A549 (cell line): ENCODE data around the gene ZBED1. TPM values are rescaled to one million over a fixed set of nuclear protein-coding genes. Genes with fewer than 3 reads are reported as not detected.

Experiments used
- ATAC-seq, 2 experiments: fragments of 200-7000 bp in 1 of 2; fragments of >200 bp in 1 of 2; cut with Nextera tagmentation in 1 of 2; cut with Tn5 transposase in 1 of 2; 3 replicates each; pipeline versions ENCODE4 v1.8.0 to v1.9.1; 2018 to 2020; ENCODE audit warnings: mild to moderate bottlenecking in 1 of 2, moderate library complexity in 1 of 2
- CTCF ChIA-PET: fragments of 300-600 bp; sonication (Branson Sonifier 250); formaldehyde crosslinking; extraction: SDS; loops from one replicate; lab custom pipeline; 2021; ENCODE audit warnings: antibody characterized with exemption, inconsistent platforms; lab: Yijun Ruan, JAX
- POLR2A ChIA-PET: fragments of 350-600 bp; formaldehyde crosslinking; extraction: SDS; loops from one replicate; lab custom pipeline; 2021; ENCODE audit warnings: antibody characterized with exemption, inconsistent platforms; lab: Yijun Ruan, JAX
- DNase-seq, 2 experiments: peaks; one replicate each; pipeline versions ENCODE4 v3.0.0 to v3.0.0-alpha.2; 2011 to 2016; ENCODE audit warnings: low read depth in 1 of 2, low spot score in 1 of 2
- FAIRE-seq: peaks from 2 replicates; lab custom pipeline; 2011; peaks lifted over from hg19 to GRCh38; lab: Jason Lieb, UNC
- H3K27ac ChIP-seq, 2 experiments: fragments of >200 bp; sonication (Bioruptor Twin); formaldehyde crosslinking; 3 replicates each; pipeline ENCODE4 v1.5.1; 2016 to 2017
- H3K4me1 ChIP-seq: fragments of >200 bp; sonication (Bioruptor Twin); formaldehyde crosslinking; 3 replicates; pipeline ENCODE4 v1.6.1; 2016
- H3K4me2 ChIP-seq: fragments of >200 bp; sonication (Bioruptor Twin); formaldehyde crosslinking; 3 replicates; pipeline ENCODE4 v1.6.1; 2016
- H3K4me3 ChIP-seq: fragments of >200 bp; sonication (Bioruptor Twin); formaldehyde crosslinking; 3 replicates; pipeline ENCODE4 v1.5.1; 2016
- H3K9me3 ChIP-seq: fragments of >200 bp; sonication (Bioruptor Twin); formaldehyde crosslinking; 3 replicates; pipeline ENCODE4 v1.6.1; 2016
- ATOH8 ChIP-seq: fragments of 250-450 bp; sonication (Bioruptor Pico); IDR thresholded peaks from 2 replicates; pipeline ENCODE4 v1.5.0; 2020; ENCODE audit warnings: low read depth, mild to moderate bottlenecking, moderate library complexity
- CBX2 ChIP-seq: fragments of 200-600 bp; sonication (generic); IDR thresholded peaks from 2 replicates; pipeline ENCODE4 v1.6.1; 2016; ENCODE audit warnings: low read depth, mild to moderate bottlenecking, borderline replicate concordance
- CHD2 ChIP-seq: fragments of 150-350 bp; IDR thresholded peaks from 2 replicates; pipeline ENCODE4 v1.6.1; 2014; ENCODE audit warnings: low read length; ENCODE audit not compliant: partially characterized antibody
- CHD4 ChIP-seq: fragments of 200-600 bp; sonication (generic); IDR thresholded peaks from 2 replicates; pipeline ENCODE4 v1.6.1; 2016; ENCODE audit warnings: antibody characterized with exemption, mild to moderate bottlenecking, borderline replicate concordance
- E2F6 ChIP-seq: IDR thresholded peaks from 2 replicates; pipeline ENCODE4 v1.6.1; 2012; ENCODE audit warnings: low read depth, borderline replicate concordance
- EHF ChIP-seq: fragments of 250-450 bp; sonication (Bioruptor Pico); IDR thresholded peaks from 2 replicates; pipeline ENCODE4 v1.5.0; 2020; ENCODE audit warnings: mild to moderate bottlenecking
- EHMT2 ChIP-seq: fragments of 200-600 bp; sonication (generic); IDR thresholded peaks from 2 replicates; pipeline ENCODE4 v1.6.1; 2016; ENCODE audit warnings: antibody characterized with exemption, low read depth, mild to moderate bottlenecking, moderate library complexity
- FOSL2 ChIP-seq, 2 experiments: fragments of 450-650 bp in 1 of 2; fragments of >200 bp in 1 of 2; sonication (Bioruptor Twin) in 1 of 2; formaldehyde crosslinking; IDR thresholded peaks; 2 replicates each; pipeline versions ENCODE4 v1.5.0 to v1.6.1; 2016 to 2020; ENCODE audit warnings: mild to moderate bottlenecking in 1 of 2, moderate library complexity in 1 of 2
- GATA3 ChIP-seq: IDR thresholded peaks from 2 replicates; pipeline ENCODE4 v1.6.1; 2012; ENCODE audit warnings: borderline replicate concordance
- HOXB13 ChIP-seq: fragments of 250-450 bp; sonication (Bioruptor Pico); IDR thresholded peaks from 2 replicates; pipeline ENCODE4 v1.5.0; 2020; ENCODE audit warnings: low read depth, mild to moderate bottlenecking, moderate library complexity
- KDM5A ChIP-seq: fragments of 200-600 bp; sonication (generic); IDR thresholded peaks from 2 replicates; pipeline ENCODE4 v1.6.1; 2016; ENCODE audit warnings: antibody characterized with exemption, mild to moderate bottlenecking
- MAFK ChIP-seq: fragments of 450-650 bp; IDR thresholded peaks from 2 replicates; pipeline ENCODE4 v1.6.1; 2014; ENCODE audit not compliant: partially characterized antibody
- MAZ ChIP-seq: fragments of 150-350 bp; IDR thresholded peaks from 2 replicates; pipeline ENCODE4 v1.6.1; 2014; ENCODE audit warnings: antibody characterized with exemption, low read depth, low read length, borderline replicate concordance
- NPAS2 ChIP-seq: fragments of 250-450 bp; sonication (Bioruptor Pico); IDR thresholded peaks from 2 replicates; pipeline ENCODE4 v1.8.0; 2022; ENCODE audit warnings: mild to moderate bottlenecking, moderate library complexity, borderline replicate concordance
- SMC3 ChIP-seq: fragments of >200 bp; sonication (Bioruptor Twin); formaldehyde crosslinking; IDR thresholded peaks from 3 replicates; pipeline ENCODE4 v1.6.1; 2018; ENCODE audit warnings: inconsistent platforms
- SREBF2 ChIP-seq: fragments of 450-650 bp; IDR thresholded peaks from 2 replicates; pipeline ENCODE4 v1.6.1; 2014; ENCODE audit warnings: mild to moderate bottlenecking, moderate library complexity
- TFCP2L1 ChIP-seq: fragments of 250-450 bp; sonication (Bioruptor Pico); IDR thresholded peaks from 2 replicates; pipeline ENCODE4 v1.5.0; 2021; ENCODE audit warnings: mild to moderate bottlenecking
- TP53 ChIP-seq: fragments of 250-450 bp; sonication (Bioruptor Pico); IDR thresholded peaks from 2 replicates; pipeline ENCODE4 v1.5.0; 2021; ENCODE audit warnings: mild to moderate bottlenecking, moderate library complexity
- ZFP36 ChIP-seq: fragments of 450-650 bp; IDR thresholded peaks from 2 replicates; pipeline ENCODE4 v1.6.1; 2014; ENCODE audit warnings: borderline replicate concordance; ENCODE audit not compliant: partially characterized antibody
- ZNF302 ChIP-seq: fragments of 250-450 bp; sonication (Bioruptor Pico); IDR thresholded peaks from 2 replicates; pipeline ENCODE4 v1.9.0; 2021; ENCODE audit warnings: inconsistent platforms, mild to moderate bottlenecking, moderate library complexity
- WGBS: methylation state at CpG from one replicate; pipeline ENCODE4 v1.1.6; 2017; ENCODE audit errors: missing lambda C conversion rate; 5-methylcytosine and 5-hydroxymethylcytosine counted together
- polyA plus RNA-seq, 4 experiments: library from polyadenylated mRNA; depleted of rRNA in 3 of 4; stranded (reverse); fragments of >200 nt; fragmentation: RNase III in 1 of 4; extraction: RNeasy Plus Mini Kit Qiagen cat#74134 plus additional on column Dnase treatment in 1 of 4; gene quantifications; 2 replicates in 3 of 4; 3 replicates in 1 of 4; pipeline ENCODE4 v1.2.3, GENCODE V29; 2011 to 2017
- TF ChIP-seq, protein P1 (sequence below): fragments of 150-350 bp; IDR thresholded peaks from 2 replicates; pipeline ENCODE4 v1.6.1; 2014; ENCODE audit warnings: low read depth, mild to moderate bottlenecking, low read length

Gene ZBED1
- polyA plus RNA-seq, 2 of the 4 experiments (the other 2 are of a cell fraction): 19.7 to 21.9 TPM

- TF ChIP-seq ATOH8 (CRISPR knock-in tag) (no peak), FOSL2 (IDR thresholded peaks at IDR 0.05) (no peak), FOSL2 (CRISPR knock-in tag; IDR thresholded peaks at IDR 0.05) (no peak), HOXB13 (no peak), GATA3 (no peak)
These were observed 13.4 kb upstream of the ZBED1 start (continued) for GRCh38 chrX:2514131-2514530.

DNA sequence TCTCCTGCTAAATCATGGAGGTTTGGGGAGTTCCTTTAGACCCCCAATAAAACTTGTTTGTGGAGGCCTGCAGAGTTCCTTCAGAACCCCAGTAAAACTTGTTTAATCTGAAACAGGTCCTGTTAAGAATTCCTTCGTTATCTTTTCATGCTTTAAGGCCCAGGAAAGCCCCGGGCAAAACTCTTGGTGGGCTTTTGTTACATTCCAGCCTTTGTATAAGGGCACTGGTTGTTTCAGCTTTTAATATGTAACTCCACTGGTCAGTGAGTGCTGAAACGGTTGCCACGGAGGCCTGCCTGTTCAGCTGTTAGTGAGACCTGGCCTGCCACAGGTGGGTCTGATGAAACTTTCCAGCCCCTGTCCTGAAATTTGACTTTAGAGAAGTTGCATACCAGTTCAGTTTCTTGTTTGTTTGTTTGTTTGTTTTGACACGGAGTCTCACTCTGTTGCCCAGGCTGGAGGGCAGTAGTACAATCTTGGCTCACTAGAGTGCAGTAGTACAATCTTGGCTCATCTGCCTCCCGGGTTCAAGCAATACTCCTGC is 12.4 kb upstream of the ZBED1 start:
- no peak overlapping the region for H3K27ac ChIP-seq
- whole genome bisulfite sequencing: 59% methylated on average over 6 of the region's 6 CpGs
- no peaks in the 10 kb centered on the region for H3K9me3 ChIP-seq
- H3K4me3 ChIP-seq: no peak overlapping the region
- FAIRE-seq: no peak
- no peak for DNase-seq
- no peaks in the 10 kb centered on the region for H3K4me1 ChIP-seq
- CTCF ChIA-PET: no interaction called here
- peak in 1 of 2 experiments; percentile 40; a peak in 2 of 6 replicates for ATAC-seq
- POLR2A ChIA-PET: no interaction called here
- no peak for TF ChIP-seq MAZ
- TF ChIP-seq, all 56 proteins: peak for 0
- H3K4me2 ChIP-seq: no peak overlapping the region

GRCh38 chrX:2512501-2512900 is 11.7 kb upstream of the ZBED1 start:
- ATAC-seq (no peak), FAIRE-seq (no peak), DNase-seq (no peak)
- Histone ChIP-seq H3K4me1 (no peaks in the 10 kb centered on the region), H3K27ac (no peak overlapping the region), H3K4me3 (no peak overlapping the region), H3K4me2 (no peak overlapping the region), H3K9me3 (no peaks in the 10 kb centered on the region)
- ChIA-PET POLR2A (no interaction called here), CTCF (no interaction called here)
- TF ChIP-seq CHD4 (no peak), TFCP2L1 (CRISPR knock-in tag) (no peak), EHMT2 (no peak), TP53 (CRISPR knock-in tag) (no peak), FOSL2 (IDR thresholded peaks at IDR 0.05) (no peak), FOSL2 (CRISPR knock-in tag; IDR thresholded peaks at IDR 0.05) (no peak), GATA3 (no peak), SMC3 (no peak), ZFP36 (no peak), MAFK (no peak), ZNF302 (CRISPR knock-in tag) (no peak), NPAS2 (CRISPR knock-in tag) (no peak), KDM5A (no peak), E2F6 (no peak), EHF (CRISPR knock-in tag) (no peak), CHD2 (no peak)
- TF ChIP-seq, protein P1, sequence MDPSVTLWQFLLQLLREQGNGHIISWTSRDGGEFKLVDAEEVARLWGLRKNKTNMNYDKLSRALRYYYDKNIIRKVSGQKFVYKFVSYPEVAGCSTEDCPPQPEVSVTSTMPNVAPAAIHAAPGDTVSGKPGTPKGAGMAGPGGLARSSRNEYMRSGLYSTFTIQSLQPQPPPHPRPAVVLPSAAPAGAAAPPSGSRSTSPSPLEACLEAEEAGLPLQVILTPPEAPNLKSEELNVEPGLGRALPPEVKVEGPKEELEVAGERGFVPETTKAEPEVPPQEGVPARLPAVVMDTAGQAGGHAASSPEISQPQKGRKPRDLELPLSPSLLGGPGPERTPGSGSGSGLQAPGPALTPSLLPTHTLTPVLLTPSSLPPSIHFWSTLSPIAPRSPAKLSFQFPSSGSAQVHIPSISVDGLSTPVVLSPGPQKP: no peak
- 90% methylated on average over 7 of the region's 8 CpGs for WGBS

DNA sequence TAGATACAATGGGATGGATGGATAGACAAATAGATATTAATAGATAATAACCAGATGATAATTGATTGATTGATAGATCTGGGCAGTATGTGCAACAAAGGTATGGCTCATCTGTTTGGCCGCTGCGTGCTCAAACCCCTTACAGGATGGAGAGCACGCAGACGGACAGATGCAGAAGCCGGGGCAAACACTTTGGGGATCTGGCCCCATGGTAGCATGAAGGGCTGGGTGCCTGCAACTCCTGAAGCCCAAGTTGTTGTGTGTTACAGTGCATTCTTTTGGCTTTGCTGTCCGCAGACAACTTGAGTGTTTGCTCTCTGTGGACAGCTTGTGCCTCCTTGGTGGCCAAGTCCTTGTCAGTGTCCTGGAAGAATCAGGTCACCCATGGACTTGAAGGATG is 10.6 kb upstream of the ZBED1 start:
- H3K4me1 ChIP-seq: no peaks in the 10 kb centered on the region
- no peaks in the 10 kb centered on the region for H3K9me3 ChIP-seq
- no peak for FAIRE-seq
- ChIA-PET POLR2A (no interaction called here), CTCF (no interaction called here)
- DNase-seq: no peak
- WGBS: 87% methylated on average over 6 of the region's 6 CpGs
- TF ChIP-seq CBX2 (no peak), KDM5A (no peak), SREBF2 (no peak)
- no peak overlapping the region for H3K27ac ChIP-seq
- no peak overlapping the region for H3K4me3 ChIP-seq
- ATAC-seq: no peak
- H3K4me2 ChIP-seq: no peak overlapping the region
